GM12878 (cell line): Measurements from ENCODE around the gene MSX2. TPM values are rescaled to one million over a fixed set of nuclear protein-coding genes. Genes with fewer than 3 reads are reported as not detected.
"Not testable (repeated sequence)": the region's sequence is repeated elsewhere in the genome, so short reads cannot be mapped to it uniquely, and the experiment has no call there.

Experiments
- ATAC-seq: fragments of 200-7000 bp; cut with Tn5 transposase; 3 replicates; pipeline ENCODE4 v1.9.1; 2020; ENCODE audit warnings: mild to moderate bottlenecking, moderate library complexity
- BruUV-seq: library from RNA; stranded (reverse); fragments of 400-500 nt; replicated peaks from 2 replicates; lab custom pipeline; 2021; lab: Mats Ljungman, UMichigan
- CTCF ChIA-PET: fragments of 300-600 bp; sonication (Branson Sonifier 250); formaldehyde crosslinking; extraction: SDS; loops from one replicate; lab custom pipeline; 2021; ENCODE audit warnings: inconsistent platforms; lab: Yijun Ruan, JAX
- POLR2A ChIA-PET: fragments of 350-600 bp; formaldehyde crosslinking; extraction: SDS; loops from one replicate; lab custom pipeline; 2021; ENCODE audit warnings: inconsistent platforms; lab: Charles Lee
- RAD21 ChIA-PET: fragments of 300-600 bp; sonication (Branson Sonifier 250); formaldehyde crosslinking; loops from one replicate; lab custom pipeline; 2023; ENCODE audit warnings: antibody characterized with exemption; ENCODE audit not compliant: unreplicated experiment; lab: Charles Lee
- SMC1A ChIA-PET: fragments of 300-600 bp; sonication (Branson Sonifier 250); formaldehyde crosslinking; loops from one replicate; lab custom pipeline; 2023; ENCODE audit not compliant: unreplicated experiment, uncharacterized antibody; lab: Charles Lee
- DNase-seq: peaks from one replicate; pipeline ENCODE4 v3.0.0-alpha.2; 2011; ENCODE audit warnings: low read depth, low spot score
- FAIRE-seq: peaks from 3 replicates; lab custom pipeline; 2011; peaks lifted over from hg19 to GRCh38; lab: Jason Lieb, UNC
- H2AFZ ChIP-seq: 2 replicates; pipeline ENCODE4 v1.6.0; 2011; ENCODE audit warnings: low read depth, low read length, control low read depth; ENCODE audit not compliant: control insufficient read depth
- H3K27ac ChIP-seq: 2 replicates; pipeline ENCODE4 v1.5.1; 2011; ENCODE audit warnings: control low read depth; ENCODE audit not compliant: control insufficient read depth, insufficient read depth
- H3K27me3 ChIP-seq, 2 experiments: replicated peaks in 1 of 2; 2 replicates each; pipeline versions ENCODE4 v1.6.0 to v1.6.1; 2011; ENCODE audit warnings: low read length in 1 of 2; ENCODE audit not compliant: control insufficient read depth in 2 of 2, insufficient read depth in 2 of 2
- H3K36me3 ChIP-seq, 2 experiments: 2 replicates each; pipeline ENCODE4 v1.5.1; 2011; ENCODE audit warnings: low read length in 1 of 2; ENCODE audit not compliant: control insufficient read depth in 2 of 2, insufficient read depth in 2 of 2
- H3K4me1 ChIP-seq: 2 replicates; pipeline ENCODE4 v1.6.1; 2011; ENCODE audit warnings: mild to moderate bottlenecking, low read length, moderate library complexity, mixed read lengths; ENCODE audit not compliant: control insufficient read depth, insufficient read depth
- H3K4me2 ChIP-seq: 2 replicates; pipeline ENCODE4 v1.6.0; 2011; ENCODE audit warnings: control low read depth; ENCODE audit not compliant: control insufficient read depth, insufficient read depth
- H3K4me3 ChIP-seq: fragments of 200-600 bp; sonication (generic); 2 replicates; pipeline ENCODE4 v1.5.1; 2016
- H3K79me2 ChIP-seq: 2 replicates; pipeline ENCODE4 v1.6.0; 2011; ENCODE audit warnings: low read length; ENCODE audit not compliant: control insufficient read depth, insufficient read depth
- H3K9ac ChIP-seq: 2 replicates; pipeline ENCODE4 v1.8.0; 2011; ENCODE audit warnings: low read length, control low read depth, mixed read lengths; ENCODE audit not compliant: control insufficient read depth, insufficient read depth
- H3K9me3 ChIP-seq: replicated peaks from 3 replicates; pipeline ENCODE4 v1.5.1; 2011; ENCODE audit warnings: mild to moderate bottlenecking, low read length; ENCODE audit not compliant: control insufficient read depth, insufficient read depth
- H4K20me1 ChIP-seq: 2 replicates; pipeline ENCODE4 v1.6.0; 2011; ENCODE audit not compliant: control insufficient read depth, insufficient read depth
- ASH2L ChIP-seq: fragments of 300-600, 200-600 bp; sonication (generic); IDR thresholded peaks from 2 replicates; pipeline ENCODE4 v1.6.1; 2017; ENCODE audit warnings: low read depth, mild to moderate bottlenecking, borderline replicate concordance
- BHLHE40 ChIP-seq, 2 experiments: fragments of 450-650 bp in 1 of 2; IDR thresholded peaks; 2 replicates each; pipeline ENCODE4 v1.6.1; 2011 to 2017; ENCODE audit warnings: low read depth in 2 of 2, borderline replicate concordance in 1 of 2, improper control_type of control experiment in 1 of 2, low read length in 1 of 2, mild to moderate bottlenecking in 1 of 2
- CEBPB ChIP-seq, 2 experiments: fragments of 150-350 bp in 1 of 2; IDR thresholded peaks; 2 replicates each; pipeline ENCODE4 v1.6.1; 2012 to 2014; ENCODE audit warnings: low read depth in 2 of 2, low read length in 2 of 2, borderline replicate concordance in 1 of 2, inconsistent platforms in 1 of 2
- PAX5 ChIP-seq: IDR thresholded peaks from 2 replicates; pipeline ENCODE4 v1.6.1; 2011; ENCODE audit warnings: low read depth, low read length, borderline replicate concordance
- SMAD5 ChIP-seq: IDR thresholded peaks from 2 replicates; pipeline ENCODE4 v1.6.1; 2016; ENCODE audit warnings: antibody characterized with exemption, low read depth
- ZBED1 ChIP-seq: IDR thresholded peaks from 2 replicates; pipeline ENCODE4 v1.6.1; 2016; ENCODE audit warnings: borderline replicate concordance
- ZNF217 ChIP-seq: fragments of 450-650 bp; IDR thresholded peaks from 2 replicates; pipeline ENCODE4 v1.6.1; 2017; ENCODE audit warnings: antibody characterized with exemption, mild to moderate bottlenecking
- ZNF24 ChIP-seq: fragments of 450-650 bp; IDR thresholded peaks from 2 replicates; pipeline ENCODE4 v1.6.1; 2017; ENCODE audit warnings: antibody characterized with exemption, mild to moderate bottlenecking
- ZNF274 ChIP-seq: IDR thresholded peaks from one replicate; pipeline ENCODE4 v1.8.0; 2011; ENCODE audit not compliant: insufficient read length, insufficient read depth
- ZZZ3 ChIP-seq: IDR thresholded peaks from 2 replicates; pipeline ENCODE4 v1.6.1; 2011; ENCODE audit warnings: low read depth; ENCODE audit not compliant: control insufficient read depth, insufficient read length
- WGBS: methylation state at CpG from one replicate; pipeline ENCODE4 v1.1.6; 2016; ENCODE audit warnings: low lambda C conversion rate; ENCODE audit not compliant: insufficient replicate concordance, insufficient coverage; ENCODE audit errors: missing lambda C conversion rate; 5-methylcytosine and 5-hydroxymethylcytosine counted together
- in situ Hi-C: fragments of 300-500 bp; cut with MboI; formaldehyde crosslinking; loops from 9 replicates; pipeline ENCODE4 v1.14.3; 2018; ENCODE audit warnings: mixed read lengths
- intact Hi-C: fragments of 100-400 bp; cut with micrococcal nuclease; formaldehyde crosslinking; loops from one replicate; pipeline ENCODE4 v1.14.2; 2022; ENCODE audit not compliant: unreplicated experiment
- polyA plus RNA-seq, 11 experiments: library from polyadenylated mRNA; depleted of rRNA in 4 of 11; unstranded in 6 of 11; stranded (reverse) in 5 of 11; fragments of >200 nt; fragmentation: Nextera tagmentation in 4 of 11; fragmentation: Illumina TruSeq in 1 of 11; extraction: Ambion mirVana in 4 of 11; extraction: Trizol in 1 of 11; gene quantifications; 1 replicate in 1 of 11; 2 replicates in 10 of 11; pipeline versions ENCODE4 v1.2.1 to v1.2.3, GENCODE V29; 2011 to 2016; ENCODE audit warnings: inconsistent platforms in 2 of 11, missing spikeins in 2 of 11, low read depth in 1 of 11
- total RNA-seq, 4 experiments: library from RNA; depleted of rRNA in 3 of 4; stranded (reverse); fragments of >200 nt in 3 of 4; fragmentation: Illumina TruSeq in 1 of 4; extraction: Trizol in 1 of 4; gene quantifications; 2 replicates each; pipeline versions ENCODE4 v1.2.1 to v1.2.3, GENCODE V29; 2013 to 2021
- TF ChIP-seq, protein P1 (sequence below): fragments of 450-650 bp; formaldehyde crosslinking; IDR thresholded peaks from 2 replicates; pipeline ENCODE4 v1.4.0; 2022; ENCODE audit warnings: mild to moderate bottlenecking, moderate library complexity
- TF ChIP-seq, protein P2 (sequence below): fragments of 450-650 bp; formaldehyde crosslinking; IDR thresholded peaks from 2 replicates; pipeline ENCODE4 v1.4.0; 2020; ENCODE audit warnings: mild to moderate bottlenecking, moderate library complexity

The MSX2 gene
- total and polyA plus RNA-seq, 10 of the 15 experiments (the other 5 are each of a cell fraction or from before 2014, with no cell fraction given) = not detected

DNA sequence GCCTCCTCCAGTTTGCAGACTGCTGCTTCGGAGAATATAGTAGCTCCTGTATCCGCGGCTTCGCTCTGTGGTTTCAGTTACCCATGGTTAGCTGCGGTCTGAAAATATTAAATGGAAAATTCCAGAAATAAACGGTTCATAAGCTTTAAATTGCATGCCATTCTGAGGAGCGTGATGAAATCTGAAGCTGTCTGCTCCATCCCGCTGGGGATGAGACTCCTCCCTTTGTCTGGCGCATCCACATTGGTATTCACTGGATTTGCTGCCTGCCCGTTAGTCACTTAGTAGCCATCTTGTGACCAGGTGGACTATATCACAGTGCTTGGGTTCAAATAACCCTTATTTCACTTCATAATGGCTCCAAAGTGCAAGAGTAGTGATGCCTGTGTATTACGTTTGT lies 36.3 kb downstream of the MSX2 start (continued):
- TF ChIP-seq, protein P1, sequence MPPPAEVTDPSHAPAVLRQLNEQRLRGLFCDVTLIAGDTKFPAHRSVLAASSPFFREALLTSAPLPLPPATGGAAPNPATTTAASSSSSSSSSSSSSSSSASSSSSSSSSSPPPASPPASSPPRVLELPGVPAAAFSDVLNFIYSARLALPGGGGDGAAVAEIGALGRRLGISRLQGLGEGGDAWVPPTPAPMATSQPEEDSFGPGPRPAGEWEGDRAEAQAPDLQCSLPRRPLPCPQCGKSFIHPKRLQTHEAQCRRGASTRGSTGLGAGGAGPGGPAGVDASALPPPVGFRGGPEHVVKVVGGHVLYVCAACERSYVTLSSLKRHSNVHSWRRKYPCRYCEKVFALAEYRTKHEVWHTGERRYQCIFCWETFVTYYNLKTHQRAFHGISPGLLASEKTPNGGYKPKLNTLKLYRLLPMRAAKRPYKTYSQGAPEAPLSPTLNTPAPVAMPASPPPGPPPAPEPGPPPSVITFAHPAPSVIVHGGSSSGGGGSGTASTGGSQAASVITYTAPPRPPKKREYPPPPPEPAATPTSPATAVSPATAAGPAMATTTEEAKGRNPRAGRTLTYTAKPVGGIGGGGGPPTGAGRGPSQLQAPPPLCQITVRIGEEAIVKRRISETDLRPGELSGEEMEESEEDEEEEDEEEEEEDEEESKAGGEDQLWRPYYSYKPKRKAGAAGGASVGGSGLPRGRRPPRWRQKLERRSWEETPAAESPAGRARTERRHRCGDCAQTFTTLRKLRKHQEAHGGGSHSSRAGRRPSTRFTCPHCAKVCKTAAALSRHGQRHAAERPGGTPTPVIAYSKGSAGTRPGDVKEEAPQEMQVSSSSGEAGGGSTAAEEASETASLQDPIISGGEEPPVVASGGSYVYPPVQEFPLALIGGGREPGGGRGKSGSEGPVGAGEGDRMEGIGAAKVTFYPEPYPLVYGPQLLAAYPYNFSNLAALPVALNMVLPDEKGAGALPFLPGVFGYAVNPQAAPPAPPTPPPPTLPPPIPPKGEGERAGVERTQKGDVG (CRISPR knock-in tag) = no peak
- TF ChIP-seq CEBPB (IDR thresholded peaks at IDR 0.05; ENCODE audit: borderline replicate concordance in 1 of 2, low read depth in 2 of 2, low read length in 2 of 2) (no peak), ZNF24 (no peak), ZNF274 (no peak), PAX5 (no peak), ZZZ3 (no peak), ZNF217 (no peak), BHLHE40 (IDR thresholded peaks at IDR 0.05; ENCODE audit: borderline replicate concordance in 1 of 2, low read depth in 2 of 2, low read length in 1 of 2) (no peak), SMAD5 (no peak), ZBED1 (no peak), ASH2L (no peak)
- TF ChIP-seq, protein P2, sequence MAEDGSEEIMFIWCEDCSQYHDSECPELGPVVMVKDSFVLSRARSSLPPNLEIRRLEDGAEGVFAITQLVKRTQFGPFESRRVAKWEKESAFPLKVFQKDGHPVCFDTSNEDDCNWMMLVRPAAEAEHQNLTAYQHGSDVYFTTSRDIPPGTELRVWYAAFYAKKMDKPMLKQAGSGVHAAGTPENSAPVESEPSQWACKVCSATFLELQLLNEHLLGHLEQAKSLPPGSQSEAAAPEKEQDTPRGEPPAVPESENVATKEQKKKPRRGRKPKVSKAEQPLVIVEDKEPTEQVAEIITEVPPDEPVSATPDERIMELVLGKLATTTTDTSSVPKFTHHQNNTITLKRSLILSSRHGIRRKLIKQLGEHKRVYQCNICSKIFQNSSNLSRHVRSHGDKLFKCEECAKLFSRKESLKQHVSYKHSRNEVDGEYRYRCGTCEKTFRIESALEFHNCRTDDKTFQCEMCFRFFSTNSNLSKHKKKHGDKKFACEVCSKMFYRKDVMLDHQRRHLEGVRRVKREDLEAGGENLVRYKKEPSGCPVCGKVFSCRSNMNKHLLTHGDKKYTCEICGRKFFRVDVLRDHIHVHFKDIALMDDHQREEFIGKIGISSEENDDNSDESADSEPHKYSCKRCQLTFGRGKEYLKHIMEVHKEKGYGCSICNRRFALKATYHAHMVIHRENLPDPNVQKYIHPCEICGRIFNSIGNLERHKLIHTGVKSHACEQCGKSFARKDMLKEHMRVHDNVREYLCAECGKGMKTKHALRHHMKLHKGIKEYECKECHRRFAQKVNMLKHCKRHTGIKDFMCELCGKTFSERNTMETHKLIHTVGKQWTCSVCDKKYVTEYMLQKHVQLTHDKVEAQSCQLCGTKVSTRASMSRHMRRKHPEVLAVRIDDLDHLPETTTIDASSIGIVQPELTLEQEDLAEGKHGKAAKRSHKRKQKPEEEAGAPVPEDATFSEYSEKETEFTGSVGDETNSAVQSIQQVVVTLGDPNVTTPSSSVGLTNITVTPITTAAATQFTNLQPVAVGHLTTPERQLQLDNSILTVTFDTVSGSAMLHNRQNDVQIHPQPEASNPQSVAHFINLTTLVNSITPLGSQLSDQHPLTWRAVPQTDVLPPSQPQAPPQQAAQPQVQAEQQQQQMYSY (CRISPR knock-in tag) = no peak

DNA sequence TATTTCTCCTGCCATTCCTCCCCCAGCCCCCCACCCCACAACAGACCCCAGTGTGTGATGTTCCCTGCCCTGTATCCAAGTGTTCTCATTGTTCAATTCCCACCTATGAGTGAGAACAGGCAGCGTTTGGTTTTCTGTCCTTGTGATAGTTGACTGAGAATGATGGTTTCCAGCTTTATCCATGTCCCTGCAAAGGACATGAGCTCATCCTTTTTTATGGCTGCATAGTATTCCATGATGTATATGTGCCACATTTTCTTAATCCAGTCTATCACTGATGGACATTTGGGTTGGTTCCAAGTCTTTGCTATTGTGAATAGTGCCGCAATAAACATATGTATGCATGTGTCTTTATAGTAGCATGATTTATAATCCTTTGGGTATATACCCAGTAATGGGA lies 37.0 kb downstream of the MSX2 start:
- H3K4me3 ChIP-seq, H3K27me3 ChIP-seq, H3K9ac ChIP-seq, CTCF ChIA-PET, H3K9me3 ChIP-seq, POLR2A ChIA-PET, DNase-seq, BruUV-seq, FAIRE-seq, ATAC-seq, H4K20me1 ChIP-seq, RAD21 ChIA-PET, H3K36me3 ChIP-seq, SMC1A ChIA-PET, H3K27ac ChIP-seq, H3K4me1 ChIP-seq, H3K79me2 ChIP-seq, H3K4me2 ChIP-seq, intact Hi-C loops, H2AFZ ChIP-seq, in situ Hi-C loops: not testable (repeated sequence)
- WGBS = 31% methylated on average over 2 of the region's 2 CpGs
